HG02938 (cell line): ENCODE measurements around the gene ABCA2.

Source experiments
- ATAC-seq: cut with Tn5 transposase; IDR thresholded peaks from one replicate; pipeline ENCODE4 v1.9.1; 2021; ENCODE audit warnings: mild to moderate bottlenecking, moderate library complexity; ENCODE audit not compliant: unreplicated experiment

Gene ABCA2

DNA sequence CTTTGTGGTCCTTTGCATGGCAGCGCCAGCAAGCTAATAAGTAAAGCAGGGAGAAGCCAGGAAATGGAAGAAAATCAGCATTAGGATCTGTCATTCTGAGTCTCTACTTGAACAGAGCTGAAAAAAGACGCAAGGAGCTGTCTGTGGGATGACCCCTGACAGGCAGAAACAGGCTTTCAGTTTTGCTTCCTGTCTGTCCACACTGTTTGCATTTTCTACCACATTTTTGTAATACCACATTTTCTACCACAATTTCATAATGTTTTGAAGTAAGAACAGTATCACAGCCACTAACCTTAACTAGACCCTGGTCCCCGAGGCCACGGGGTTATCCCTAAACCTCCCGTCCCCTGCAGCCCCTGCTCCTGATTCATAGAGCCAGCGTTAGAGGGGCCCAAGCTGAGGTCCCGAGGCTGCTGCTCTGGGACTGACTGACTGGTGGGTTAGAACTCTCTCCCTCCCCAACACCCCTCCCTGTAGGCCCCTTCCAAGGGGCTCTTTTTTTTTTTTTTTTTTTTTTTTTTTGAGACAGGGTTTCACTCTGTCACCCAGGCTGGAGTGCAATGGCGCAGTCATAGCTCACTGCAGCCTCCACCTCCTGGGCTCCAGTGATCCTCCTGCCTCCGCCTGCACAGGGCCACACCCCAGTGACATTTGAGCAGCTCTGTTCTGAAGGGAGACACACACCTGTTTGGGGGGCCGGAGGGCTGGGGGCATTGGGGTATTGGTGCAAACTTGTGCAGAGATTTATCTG is 27.7 kb downstream of the ABCA2 start:
- peak; percentile 83 for ATAC-seq

DNA sequence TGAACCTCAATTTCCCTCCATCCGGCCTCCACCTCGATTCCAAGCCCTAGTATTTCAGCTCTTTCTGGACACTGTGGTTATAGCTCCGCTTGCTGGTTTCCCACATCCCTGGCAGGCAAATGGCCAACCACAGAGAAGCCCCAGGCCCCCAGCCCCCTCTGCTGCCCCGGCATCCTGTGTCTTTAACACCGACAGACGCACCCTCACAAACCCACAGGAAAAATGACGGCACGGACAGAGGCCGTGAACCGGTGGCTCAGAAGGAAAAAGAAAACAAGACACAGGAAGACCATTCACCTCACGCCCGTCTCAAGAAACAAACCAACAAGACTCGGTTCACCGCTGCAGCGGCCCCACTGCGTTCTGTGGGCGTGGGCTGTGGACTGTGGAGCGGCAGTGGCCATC is 30.2 kb downstream of the ABCA2 start:
- no peak for ATAC-seq

DNA sequence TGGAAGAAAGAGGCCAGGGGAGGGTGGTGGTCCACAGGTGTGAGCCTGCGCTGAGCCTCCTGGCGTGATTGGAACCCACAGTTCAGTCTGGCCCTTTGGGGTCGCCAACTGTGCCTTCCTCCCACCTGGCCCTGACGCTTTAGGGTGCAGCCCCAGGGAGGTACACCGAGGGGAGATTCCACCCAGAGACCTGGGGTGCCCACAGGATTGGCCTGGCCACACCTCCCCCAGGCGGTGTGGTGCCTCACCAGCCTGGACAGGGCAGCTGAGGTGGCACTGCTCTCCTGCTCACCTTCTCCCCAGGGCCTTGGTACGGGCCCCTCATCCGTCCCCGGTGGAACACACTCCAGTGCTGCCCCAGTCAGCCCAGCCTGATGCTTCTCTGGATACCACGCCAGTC is 30.7 kb downstream of the ABCA2 start:
- ATAC-seq: no peak

DNA sequence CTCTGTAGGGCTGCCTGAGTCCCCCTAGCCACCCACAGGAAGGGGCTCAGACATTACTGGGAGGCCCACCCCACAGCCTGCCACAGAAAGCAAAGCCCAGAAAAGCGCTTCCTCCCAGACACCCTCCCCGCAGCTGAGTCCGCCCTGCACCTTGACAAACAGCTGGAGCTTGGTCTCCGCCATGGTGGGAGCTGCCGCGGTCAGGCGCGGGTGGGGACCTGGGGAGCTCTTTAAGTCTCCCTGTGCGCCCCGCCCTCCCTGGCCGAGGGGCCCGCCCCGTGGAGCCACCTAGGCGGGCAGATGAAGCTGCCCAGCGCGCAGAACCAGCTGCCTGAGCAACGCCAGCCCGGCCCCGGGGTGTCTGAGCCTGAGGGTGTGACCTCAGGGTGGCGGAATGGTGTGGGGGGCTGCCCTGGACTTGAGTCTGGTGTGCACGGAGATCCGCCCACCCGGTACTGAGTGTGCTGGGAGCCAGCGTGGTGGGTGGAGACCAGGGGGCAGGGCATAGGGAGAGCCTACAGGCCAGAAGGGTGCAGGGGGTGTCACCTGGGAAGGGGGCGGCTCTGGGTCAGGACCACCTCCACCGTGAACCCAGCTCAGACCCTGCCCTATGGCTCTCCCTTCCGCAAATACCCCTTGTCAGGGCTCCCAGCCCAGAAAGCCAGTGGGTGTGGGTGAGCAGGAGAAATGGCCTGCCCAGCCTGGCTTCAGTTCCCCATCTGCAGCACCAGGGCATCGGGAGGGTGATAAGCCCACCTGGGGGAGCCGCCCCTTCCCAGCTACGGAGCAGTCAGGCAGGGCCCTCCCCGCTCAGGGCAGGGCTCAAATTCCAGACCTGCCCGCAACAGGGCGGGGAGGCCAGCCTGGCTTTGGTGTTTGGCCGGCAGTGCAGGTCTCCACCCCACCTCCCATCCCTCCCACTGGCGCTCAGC is 31.4 kb downstream of the ABCA2 start, which contains the start of gene CLIC3:
Gene CLIC3, minus strand, starts transcription at position 208 of the 932 bp plus-strand sequence. Its CDS starts 25 bp downstream, at position 183.
- no peak for ATAC-seq

DNA sequence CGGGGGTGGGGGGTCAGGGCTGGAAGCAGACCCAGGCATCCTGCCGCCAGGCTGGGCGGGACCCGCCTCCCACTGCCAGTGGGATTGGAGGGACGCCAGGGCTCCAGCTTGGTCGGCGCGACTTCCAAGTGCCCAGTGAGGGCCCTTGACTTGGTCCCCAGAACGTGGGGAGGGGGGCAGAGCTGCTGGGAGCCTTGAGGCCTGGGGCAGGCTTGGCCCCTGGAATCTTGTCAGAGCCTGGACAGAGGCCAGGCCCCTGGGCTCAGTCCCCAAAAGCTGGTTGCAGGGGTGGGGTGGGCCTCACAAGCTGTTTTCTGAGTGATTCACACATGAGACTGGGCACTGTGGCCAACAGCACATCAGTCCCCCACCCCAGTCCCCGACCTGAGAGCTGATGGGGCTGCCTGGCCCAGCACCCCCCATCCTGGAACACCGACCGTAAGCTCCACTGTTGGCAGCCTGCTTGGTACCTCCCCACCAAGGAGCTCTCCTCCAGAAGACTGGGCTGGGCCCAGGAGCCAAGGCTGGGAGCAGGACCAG is 32.2 kb downstream of the ABCA2 start:
- no peak for ATAC-seq

DNA sequence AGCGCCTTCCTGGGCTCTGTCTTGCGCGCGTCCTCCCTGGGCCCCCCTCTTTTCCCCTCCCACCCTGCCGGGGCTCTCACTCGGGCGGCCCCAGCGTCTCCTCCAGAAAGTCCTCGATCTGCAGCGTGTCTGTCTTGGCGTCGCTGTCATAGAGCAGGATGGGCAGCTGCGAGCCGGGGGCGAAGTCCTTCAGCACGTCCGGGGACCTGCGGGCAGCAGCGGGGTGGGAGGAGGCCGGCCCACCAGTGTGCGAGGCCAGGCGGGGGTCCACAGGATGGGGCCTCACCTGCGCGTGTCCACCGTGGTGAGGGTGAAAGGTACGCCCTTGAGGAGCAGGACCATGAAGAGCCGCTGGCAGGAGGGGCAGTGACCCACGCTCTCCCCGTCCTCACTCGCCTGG is 32.7 kb downstream of the ABCA2 start:
- no peak for ATAC-seq

DNA sequence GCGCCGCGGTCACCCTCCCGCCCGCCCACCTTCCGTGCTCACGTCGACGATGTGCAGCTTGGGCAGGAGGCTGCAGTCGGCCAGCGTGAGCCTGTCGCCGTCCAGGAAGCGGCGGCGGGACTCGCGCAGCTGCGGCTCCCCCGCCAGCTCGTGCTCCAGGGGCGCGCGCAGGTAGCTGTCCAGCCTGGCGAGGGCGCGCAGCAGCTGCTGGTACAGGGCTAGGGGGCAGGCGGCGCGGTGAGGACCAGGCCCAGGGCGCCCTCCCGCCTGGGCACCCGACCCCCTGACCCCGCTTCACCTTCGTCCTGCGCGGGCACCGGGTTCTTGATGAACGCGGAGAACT is 33.2 kb downstream of the ABCA2 start:
- no peak for ATAC-seq

DNA sequence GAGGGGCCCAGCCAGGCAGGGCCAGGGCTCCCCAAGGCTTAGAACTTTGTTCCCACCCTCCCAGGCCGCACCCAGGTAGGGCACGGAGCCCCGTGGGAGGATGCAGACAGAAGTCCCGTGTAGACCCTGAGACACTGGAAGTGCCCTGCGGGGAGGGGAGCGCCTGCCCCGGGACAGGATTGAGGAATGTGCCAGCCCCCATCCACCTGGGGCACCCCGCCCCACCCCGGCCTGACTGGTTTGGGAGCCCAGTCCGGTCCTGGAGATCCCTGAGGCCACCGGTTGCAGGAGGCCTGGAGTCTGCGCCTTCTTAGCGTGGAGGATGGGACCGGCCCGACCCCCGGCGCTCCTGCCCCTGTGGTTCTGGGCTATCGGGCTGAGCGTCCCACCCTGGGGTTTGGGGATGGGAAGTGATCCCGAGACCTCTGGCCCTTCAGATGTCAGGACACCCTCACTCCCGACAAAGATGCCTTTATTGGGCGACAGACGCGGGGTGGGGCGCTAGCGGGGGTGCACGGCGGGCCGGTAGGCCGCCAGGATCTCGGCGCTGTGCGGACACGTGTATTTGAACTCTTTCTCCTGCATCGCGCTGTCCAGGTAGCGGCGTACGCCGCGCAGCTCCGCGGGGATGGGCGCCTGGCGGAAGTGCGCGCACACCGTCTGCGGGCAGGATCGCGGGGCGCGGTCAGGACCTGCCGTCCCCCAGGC is 33.7 kb downstream of the ABCA2 start:
- ATAC-seq: no peak

DNA sequence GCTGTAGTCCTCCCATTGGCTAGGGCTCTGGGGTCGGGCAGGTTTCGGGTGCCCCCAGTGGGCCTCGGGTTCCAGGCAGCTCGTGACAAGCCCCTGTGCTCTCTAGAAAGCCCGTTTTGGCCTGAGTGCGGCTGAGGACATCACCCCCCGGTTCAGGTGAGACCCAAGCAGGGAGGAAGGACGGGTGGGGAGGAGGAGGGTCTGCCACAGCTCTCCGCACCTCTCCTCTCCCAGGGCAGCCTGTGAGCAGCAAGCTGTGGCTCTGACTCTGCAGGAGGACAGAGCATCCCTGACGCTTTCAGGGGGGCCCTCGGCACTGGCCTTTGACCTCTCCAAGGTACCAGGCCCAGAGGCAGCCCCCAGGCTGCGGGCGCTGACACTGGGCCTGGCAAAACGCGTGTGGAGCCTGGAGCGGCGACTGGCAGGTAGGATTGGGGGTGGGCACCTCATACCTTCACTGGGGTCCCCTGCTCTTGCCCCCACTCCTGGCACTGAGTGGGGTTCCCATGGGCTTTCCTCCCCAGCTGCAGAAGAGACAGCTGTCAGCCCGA is 35.1 kb downstream of the ABCA2 start:
- no peak for ATAC-seq

DNA sequence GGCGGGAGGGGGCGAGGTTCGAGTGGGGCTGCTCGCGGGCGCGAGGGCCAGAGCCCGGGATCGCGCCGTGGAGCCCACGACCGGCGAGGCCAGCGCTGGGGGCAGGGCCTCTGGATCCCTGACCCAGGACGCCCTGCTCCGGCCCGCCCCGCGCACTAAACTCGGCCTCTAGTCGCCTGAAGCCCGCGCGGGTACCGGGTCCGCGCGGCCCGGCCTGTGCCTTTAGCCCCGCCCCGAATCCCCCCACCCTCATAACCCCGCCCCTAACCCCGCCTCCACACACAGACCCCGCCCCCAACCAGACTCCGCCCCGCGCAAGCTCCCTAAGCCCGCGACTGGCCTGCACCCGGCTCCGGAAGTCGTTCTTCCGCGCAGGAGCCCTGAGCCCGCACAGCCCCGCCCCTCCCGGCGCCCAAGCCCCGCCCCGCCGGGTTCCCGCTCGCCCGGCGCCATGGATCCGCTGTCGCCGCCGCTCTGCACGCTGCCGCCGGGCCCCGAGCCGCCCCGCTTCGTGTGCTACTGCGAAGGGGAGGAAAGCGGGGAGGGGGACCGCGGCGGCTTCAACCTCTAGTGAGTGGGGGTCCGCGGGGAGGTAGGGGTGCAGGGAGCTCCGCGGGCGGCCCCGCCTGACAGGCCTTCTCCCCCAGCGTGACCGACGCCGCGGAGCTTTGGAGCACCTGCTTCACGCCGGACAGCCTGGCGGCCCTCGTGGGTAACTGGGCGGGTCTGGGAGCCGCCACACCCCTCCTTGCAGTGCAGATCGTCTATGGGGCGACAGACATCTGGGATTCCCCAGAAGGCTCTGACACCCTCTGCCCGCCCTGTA is 35.8 kb downstream of the ABCA2 start, which contains the start of gene PAXX:
Gene PAXX, plus strand, starts transcription at position 430 of the 826 bp plus-strand sequence. Its CDS starts 22 bp downstream, at position 452.
- peak; percentile 70 for ATAC-seq

DNA sequence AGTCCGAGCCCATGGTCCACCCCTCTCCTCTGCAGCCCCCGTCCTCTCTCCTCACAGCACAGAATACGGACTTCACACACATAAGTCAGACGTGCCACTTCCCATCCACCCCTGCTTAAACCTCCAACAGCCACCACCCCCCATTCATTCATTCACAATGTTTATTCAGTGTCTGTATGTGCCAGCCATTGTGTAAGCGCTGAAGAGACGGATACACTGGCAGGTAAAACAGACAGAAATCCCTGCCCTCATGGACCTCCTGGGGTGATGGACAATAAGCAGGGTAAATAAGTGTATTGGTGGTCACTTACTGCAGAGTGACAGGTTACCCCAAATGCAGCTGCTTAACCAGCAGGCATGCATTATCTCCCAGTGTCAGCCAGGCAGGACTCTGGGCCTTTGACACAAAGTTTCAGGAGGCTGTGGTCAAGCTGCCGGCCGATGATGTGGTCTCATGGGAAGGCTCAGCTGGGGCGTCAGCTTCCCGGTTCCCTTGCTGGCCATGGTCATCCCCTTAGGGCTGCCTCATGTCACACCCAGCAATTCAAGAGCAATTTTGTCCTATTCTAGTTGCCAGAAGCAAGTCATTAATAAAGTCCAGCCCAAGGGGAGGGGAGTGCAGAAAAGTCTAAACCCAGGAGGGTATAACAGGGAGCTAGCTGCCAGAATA is 37.7 kb downstream of the ABCA2 start:
- ATAC-seq: no peak

DNA sequence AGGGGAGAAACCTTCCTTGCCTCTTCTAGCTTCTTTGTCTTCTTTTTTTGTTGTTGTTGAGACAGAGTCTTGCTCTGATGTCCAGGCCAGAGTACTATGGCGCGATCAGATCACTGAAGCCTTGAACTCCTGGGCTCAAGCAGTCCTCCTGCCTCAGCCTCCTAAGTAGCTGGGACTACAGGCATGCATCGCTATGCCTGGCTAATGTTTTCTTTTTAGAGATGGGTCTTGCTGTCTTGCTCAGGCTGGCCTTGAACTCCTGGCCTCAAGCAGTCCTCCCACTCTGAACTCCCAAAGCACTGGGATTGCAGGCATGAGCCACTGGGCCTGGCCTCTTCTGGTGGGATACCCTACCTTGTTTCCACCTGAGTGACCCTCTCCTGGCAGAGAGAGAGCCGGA is 39.2 kb downstream of the ABCA2 start:
- no peak for ATAC-seq

DNA sequence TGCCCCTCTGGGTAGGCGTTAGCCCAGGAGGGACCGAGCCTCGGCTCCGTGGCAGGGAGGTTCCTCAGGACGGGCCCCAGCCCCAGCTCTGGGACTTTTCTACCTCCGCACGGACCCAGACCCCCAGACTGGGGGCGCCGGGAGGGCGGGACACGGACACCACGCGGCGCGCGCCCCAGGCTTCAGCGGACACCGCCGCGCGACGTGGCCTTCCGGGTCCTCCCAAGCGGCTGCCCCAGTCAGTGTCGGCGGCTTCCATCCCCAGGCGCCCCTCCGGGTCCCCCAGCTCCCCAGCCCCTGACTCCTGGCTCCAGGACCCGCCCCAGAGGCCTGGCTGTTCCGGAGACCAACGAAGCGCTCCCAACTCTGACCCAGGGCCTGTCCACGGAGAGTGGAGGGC is 42.2 kb downstream of the ABCA2 start:
- no peak for ATAC-seq

DNA sequence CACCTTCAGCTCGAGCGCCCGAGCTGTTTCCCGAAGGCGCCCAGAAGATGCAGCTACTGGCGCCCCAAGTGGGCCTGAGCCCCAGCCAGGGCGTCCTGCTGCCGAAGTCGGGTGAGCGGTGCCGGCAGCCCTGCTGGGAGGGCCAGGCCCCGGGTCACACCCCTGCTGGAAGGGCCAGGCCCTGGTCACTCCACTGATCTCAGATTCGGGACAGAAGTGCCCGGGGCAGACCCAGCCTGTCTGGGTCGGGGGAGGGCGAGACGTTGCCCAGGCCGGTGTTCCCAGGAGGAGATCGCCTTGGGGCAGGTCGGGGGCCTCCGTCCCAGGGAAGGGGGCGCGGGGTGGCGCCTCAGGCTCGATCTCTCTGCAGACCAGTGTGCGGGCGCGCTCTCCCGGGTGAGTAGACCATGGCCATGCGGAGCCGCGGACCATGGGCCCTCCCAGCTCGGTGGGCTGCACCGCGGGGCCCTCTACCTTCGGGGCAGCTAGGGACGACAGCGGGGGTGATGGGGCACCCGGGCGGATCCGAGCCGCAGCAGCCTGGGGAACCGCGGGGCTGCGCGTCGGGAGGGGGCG is 42.9 kb downstream of the ABCA2 start:
- no peak for ATAC-seq

DNA sequence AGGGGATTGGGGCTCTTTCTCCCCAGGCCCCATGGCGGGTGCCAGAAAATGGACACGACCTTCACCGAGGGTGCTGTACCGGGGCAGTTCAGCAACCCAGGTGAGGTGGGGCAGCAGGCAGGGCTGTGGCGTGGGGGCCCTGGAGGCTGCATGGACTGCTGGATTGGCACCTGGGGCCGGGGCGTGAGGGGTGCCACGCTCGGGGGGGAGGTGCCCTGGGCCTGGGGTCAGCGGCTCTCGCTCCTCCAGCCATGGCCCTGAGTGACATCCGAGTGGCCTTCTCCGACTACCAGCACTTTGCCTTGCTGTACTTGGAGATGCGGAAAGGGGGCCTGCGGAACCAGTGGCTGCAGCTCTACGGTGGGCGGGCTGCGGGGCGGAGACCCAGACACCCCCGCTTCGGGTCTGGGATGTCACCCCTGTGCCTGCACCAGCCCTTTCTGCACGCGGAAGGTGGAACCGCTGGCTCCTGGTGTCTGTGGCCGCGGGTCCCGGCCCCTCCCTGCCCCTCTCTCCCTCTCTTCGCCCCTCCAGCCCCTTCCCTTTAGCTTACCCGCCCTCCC is 43.5 kb downstream of the ABCA2 start:
- ATAC-seq: no peak

DNA sequence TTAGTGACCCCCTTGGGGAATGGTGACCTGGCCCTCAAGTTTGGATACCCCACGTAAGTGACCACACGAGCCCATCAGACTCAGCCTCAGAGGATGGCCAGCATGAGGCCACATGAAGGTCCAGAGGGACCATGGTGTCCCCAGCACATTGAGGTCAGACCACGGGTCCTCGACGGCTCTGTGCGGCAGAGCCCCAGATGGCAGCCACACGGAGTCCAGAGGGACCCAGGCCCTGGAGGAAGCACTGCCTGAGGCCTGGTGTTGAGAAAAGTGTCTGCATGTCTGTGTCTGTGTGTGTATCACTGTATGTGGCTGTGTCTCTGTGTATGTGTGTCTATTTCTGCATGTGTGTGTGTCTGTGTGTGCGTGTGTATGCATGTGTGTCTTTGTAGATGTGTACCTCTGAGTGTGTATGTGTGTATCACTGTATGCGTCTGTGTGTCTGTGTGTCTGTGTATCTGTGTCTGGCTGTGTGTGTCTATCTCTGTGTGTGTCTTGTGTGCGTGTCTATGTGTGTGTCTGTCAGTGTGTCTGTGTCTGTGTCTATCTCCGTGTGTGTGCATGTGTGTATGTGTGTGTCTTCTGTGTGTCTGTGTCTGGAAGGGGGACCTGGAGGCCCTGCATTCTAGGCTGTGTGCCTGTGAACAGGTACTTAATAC is 44.3 kb downstream of the ABCA2 start:
- ATAC-seq: no peak

DNA sequence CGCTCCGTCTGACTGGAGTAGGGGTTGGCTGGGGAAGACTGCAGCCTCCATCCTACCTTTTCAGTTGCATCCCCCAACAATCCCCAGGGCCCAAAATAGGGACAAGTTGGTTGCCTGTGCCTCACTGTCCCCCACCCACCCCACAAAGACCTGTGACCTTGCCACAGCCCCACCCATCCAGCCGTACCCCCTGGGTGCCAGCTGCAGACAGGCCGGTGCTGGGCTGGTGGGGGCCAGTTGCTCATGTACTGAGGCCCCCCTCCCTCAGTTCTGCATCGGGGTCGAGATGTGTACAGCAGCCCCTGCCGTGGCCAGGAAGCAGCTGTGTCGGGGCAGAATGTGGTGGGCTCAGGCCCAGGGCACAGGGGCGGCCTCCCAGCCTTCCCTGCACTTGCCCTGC is 44.9 kb downstream of the ABCA2 start:
- ATAC-seq: no peak
